HG02973 (cell line): ENCODE data around the gene BORCS6.

Experiments
- ATAC-seq: cut with Tn5 transposase; IDR thresholded peaks from one replicate; pipeline ENCODE4 v1.9.1; 2021; ENCODE audit warnings: moderate library complexity; ENCODE audit not compliant: unreplicated experiment

BORCS6 gene

DNA sequence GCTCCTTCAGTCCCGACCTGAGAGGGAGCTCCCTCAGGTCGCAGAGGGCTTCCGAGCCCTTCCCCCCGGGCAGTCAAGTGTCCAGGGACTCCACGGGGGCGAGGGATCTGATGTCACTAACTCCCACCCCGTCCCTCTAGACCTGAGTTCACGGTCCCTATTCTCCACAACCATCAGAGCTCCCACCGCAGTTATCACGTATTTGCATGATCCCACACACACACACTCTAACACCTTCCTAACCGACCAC lies 34.1 kb downstream of the BORCS6 start:
- ATAC-seq: no peak

DNA sequence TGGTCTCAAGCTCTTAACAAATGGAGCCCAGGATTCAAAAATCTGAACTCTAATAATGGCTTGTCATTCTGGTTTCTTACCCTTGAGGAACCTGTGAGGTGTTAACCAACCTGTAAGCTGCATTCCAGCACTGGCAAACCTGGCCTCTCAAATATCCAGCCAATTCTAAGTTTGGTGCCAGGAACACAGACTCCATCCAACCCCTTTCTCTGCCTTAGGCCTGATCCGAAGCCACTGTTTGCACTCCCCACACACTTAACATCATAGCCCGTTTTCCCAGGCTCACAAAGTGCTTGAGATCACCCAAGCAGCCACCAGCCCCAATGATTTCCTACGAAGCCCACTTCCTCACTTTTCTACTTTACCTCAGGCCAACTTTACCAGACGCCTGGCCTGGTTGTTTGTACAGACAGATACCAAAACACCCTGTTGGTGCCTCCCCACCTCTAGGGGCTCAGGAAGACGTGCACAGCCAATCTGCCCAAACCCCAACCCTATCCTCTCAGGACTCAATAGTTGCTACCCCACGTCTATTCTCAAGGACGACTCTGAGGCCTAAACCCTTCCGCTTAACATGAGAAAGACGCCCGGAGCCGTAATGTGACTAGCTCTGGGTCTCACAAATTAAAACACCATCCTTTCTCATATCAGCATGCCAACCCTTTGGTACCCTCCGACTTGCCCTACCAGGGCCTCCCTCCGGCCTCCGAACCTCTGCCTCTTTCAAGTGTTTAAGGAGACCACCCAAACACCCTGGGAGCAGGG lies 34.6 kb downstream of the BORCS6 start:
- no peak for ATAC-seq

DNA sequence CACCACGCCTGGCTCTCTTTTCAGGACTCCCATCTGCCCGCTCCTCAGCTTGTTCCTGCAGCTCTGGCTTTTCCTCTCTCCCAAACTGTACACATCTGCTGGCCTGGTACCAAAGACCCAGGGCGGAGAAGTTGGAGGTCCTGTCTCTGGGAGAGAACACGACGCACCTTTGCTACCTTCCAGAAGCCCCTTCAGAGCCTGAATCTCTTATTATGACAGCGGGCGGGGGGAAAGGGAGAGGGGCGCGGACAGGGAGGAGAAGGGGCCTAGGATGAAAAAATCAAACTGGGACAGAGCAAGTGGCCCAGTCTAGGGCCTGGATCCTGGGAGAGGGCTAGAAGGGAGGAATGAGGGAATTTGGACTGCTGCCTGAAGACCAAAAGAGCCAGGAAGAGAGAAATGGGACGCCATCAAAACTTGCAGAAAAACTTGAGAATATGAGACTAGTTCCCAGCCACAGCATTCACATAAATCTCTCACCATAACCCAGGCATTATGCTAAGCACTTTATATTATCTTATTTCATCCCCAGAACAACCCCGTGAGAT lies 35.3 kb downstream of the BORCS6 start:
- no peak for ATAC-seq

DNA sequence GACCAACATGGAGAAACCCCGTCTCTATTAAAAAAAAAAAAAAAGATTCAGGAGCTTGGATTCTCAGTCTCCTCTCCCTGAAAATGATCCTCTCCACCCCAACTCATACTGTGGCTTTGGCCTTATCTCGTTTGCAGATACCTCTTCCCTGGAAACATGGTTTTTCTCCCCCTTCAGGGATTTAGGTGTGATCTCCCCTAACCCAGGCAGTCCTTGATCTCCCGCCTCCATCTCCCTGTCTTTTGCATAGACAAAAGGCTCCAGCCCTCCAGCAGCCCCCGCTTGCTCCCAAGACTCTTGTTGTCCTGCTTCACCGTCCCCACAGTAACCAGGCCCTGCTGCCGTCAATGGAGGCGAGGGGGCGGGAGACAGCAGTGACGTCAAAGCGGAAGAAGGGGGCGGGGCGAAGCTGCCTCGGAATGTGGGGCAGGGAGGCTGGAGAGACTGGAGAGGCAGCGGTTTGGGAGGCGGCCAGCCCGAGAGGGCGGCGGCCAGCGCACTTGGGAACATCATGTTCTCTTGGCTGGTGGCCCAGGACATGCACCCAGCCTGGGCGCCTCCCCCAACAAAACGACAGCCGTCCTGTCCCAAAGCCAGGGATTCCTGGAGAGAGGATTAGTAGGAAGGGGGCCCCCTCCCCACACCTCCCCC lies 35.9 kb downstream of the BORCS6 start:
- no peak for ATAC-seq

GRCh38 chr17:8153525-8153956 lies 36.4 kb downstream of the BORCS6 start:
- ATAC-seq: no peak

- no peak for ATAC-seq
These were observed 36.9 kb downstream of the BORCS6 start for GRCh38 chr17:8153031-8153451.

DNA sequence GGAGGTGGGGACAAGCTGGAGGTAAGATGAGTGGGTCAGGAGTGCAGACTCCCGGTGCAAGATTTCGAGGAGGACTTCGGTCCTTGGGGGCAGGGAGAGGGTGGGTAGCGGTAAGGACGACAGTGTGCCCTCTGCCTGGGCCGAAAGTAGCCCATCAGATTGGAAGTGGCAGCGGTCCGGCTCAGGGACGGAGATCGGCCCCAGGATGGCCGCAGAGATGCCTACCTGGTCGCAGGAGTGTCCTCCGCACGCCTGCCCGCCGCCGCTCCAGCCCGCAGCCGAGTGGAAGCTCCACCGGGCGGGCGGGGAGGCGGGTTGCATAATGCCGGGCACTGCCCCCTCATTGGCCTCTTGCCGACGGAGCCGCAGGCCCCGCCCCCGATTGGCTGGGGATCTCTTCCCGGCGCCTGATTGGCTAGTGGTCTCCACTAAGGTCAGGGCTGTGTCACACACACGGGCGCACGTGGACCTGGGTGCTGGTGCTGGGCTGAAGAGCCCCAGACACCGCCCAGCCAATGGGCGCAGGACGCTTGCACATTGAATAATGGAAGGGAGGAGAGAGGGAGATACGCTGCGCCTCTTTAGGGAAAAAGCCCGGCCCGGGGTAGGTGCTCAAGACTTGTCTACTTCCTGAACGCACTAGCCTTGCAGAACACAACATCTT lies 37.7 kb downstream of the BORCS6 start, which contains the start of gene PER1:
PER1 (minus strand) TSS at position 293 of the 664 bp plus-strand sequence. CDS start 1,698 bp downstream, outside the sequence.
- no peak for ATAC-seq

- ATAC-seq: no peak
These were observed 38.3 kb downstream of the BORCS6 start for GRCh38 chr17:8151641-8152111.

GRCh38 chr17:8151120-8151640 lies 38.8 kb downstream of the BORCS6 start:
- peak; percentile 35 for ATAC-seq

DNA sequence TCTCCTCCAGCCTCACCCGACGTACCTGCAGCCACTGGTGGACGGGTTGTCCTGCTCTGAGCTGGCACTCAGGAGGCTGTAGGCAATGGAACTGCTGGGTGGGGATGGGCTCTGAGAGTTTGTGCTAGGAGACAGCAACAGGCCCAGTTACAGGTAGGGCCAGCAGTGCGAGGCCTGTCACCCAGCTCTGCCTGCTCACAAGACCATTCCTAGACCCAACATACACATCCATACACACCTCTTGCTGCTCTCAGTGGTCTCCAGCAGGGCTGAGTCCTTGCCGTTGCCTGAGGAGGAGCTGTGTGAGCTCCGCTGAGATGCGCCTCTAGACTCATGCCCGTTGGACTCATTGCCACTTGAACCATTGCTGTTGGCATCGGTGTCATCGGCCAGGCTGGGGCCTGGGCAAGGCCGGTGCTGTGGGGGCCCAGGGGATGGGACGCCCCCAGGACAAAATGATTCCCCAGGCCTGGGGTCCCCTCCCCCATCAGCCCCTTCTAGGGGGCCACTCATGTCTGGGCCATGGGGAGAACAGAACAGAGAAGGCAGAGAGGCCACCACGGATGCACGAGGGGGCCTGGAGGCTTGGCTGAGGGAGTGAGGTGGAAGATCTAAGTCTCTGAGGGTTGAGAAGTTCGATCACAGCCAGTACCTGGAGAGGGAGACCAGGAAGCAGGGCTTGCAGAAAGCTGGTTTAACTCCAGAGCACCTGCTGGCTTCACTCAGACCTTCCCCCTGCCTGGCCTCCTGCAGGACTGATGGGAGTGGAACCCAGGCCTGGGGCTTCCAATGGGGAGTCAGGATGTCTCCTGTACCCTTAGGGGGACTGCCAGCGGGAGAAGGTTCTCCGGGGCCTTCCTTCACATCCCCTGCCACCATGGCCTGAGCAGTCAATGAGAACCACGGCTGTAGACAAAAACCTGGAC lies 39.5 kb downstream of the BORCS6 start:
- no peak for ATAC-seq

- no peak for ATAC-seq
These were observed 40.4 kb downstream of the BORCS6 start for GRCh38 chr17:8149419-8150193.

GRCh38 chr17:8148560-8148959 lies 41.4 kb downstream of the BORCS6 start:
- no peak for ATAC-seq

- no peak for ATAC-seq
These were observed 42.1 kb downstream of the BORCS6 start for GRCh38 chr17:8147805-8148404.

- no peak for ATAC-seq
These were observed 42.7 kb downstream of the BORCS6 start for GRCh38 chr17:8147141-8147804.

DNA sequence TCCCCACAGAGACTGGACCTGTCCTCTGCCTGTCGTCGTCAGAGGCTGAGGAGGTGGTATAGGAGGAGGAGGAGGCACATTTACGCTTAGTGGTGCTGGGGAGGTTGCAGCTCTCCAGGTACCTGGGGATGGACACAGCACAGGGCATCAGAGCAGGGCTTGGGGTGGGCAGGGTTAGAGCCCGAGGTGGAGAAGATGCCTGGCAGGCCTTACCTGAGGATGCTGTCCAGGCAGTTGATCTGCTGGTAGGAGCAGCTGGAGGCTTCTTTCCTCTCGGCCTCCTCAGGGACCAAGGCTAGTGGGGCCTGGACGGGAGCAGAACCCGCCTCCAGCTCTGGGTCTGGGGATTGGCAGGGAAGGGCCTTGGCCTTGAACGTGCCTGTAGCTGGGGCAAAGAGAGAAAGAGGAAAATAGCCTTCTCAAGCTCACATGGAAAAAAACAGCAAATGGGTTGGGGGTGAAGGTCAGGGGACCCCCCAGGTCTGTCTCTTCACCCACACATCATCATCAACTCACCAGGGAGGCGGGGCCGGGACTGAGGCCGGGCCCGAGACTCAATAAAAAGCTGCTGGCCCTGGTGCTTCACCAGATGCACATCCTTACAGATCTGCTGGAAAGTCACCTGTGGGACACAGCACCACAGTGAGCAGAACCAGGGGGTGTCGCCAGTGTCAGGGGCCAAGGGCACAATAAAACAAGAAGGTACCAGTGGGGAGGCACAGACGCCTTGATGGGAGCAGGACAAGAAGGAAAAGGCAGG lies 43.4 kb downstream of the BORCS6 start:
- ATAC-seq: no peak

GRCh38 chr17:8145811-8146210 lies 44.2 kb downstream of the BORCS6 start:
- no peak for ATAC-seq

- ATAC-seq: no peak
These were observed 45.4 kb downstream of the BORCS6 start for GRCh38 chr17:8144401-8145231.
